ENCODE measurements around the gene ZBED6. TPM values are rescaled to one million over a fixed set of nuclear protein-coding genes. Genes with fewer than 3 reads are reported as not detected.
"Not testable (repeated sequence)": the region's sequence is repeated elsewhere in the genome, so short reads cannot be mapped to it uniquely, and the experiment has no call there.

ZBED6 gene
- total RNA-seq, 1 experiment from 2014 or later, result 13.4 TPM

- ATAC-seq, result no peak
- H3K27ac Mint-ChIP-seq, result no peak overlapping the region
- POLR2A ChIA-PET, result no interaction called here
Measured at GRCh38 chr1:203828503-203828902, 33.1 kb downstream of the ZBED6 start.

GRCh38 chr1:203829247-203829646 lies 33.8 kb downstream of the ZBED6 start:
- H3K9me3 Mint-ChIP-seq; POLR2A ChIA-PET; CTCF ChIA-PET; H3K27ac Mint-ChIP-seq; H3K4me3 Mint-ChIP-seq; H3K4me1 Mint-ChIP-seq; DNase-seq (ENCODE audit: low spot score); ATAC-seq; H3K27me3 Mint-ChIP-seq (ENCODE audit: low read depth): not testable (repeated sequence)
- H3K36me3 Mint-ChIP-seq, result peaks cover 62% of the 10 kb centered on the region

More at GRCh38 chr1:203828503-203828902, 33.1 kb downstream of the ZBED6 start:
- no peak overlapping the region for H3K4me3 Mint-ChIP-seq
- DNase-seq (ENCODE audit: low spot score), result no peak
- H3K27me3 Mint-ChIP-seq (ENCODE audit: low read depth), result no peaks in the 10 kb centered on the region
- no peaks in the 10 kb centered on the region for H3K9me3 Mint-ChIP-seq
- CTCF ChIA-PET, result no interaction called here
- peaks cover 58% of the 10 kb centered on the region for H3K36me3 Mint-ChIP-seq
- H3K4me1 Mint-ChIP-seq, result peaks cover 5% of the 10 kb centered on the region
- TF ChIP-seq NFE2L1 (CRISPR knock-in tag; IDR thresholded peaks at IDR 0.05), result no peak

- ChIA-PET POLR2A (no interaction called here), CTCF (no interaction called here)
- no peak overlapping the region for H3K27ac Mint-ChIP-seq
- no peak overlapping the region for H3K4me3 Mint-ChIP-seq
- H3K9me3 Mint-ChIP-seq, result peaks cover 19% of the 10 kb centered on the region
- no peak for ATAC-seq
- TF ChIP-seq RORB (CRISPR knock-in tag; IDR thresholded peaks at IDR 0.05) (no peak), ZSCAN18 (CRISPR knock-in tag; IDR thresholded peaks at IDR 0.05) (no peak), E2F4 (CRISPR knock-in tag; IDR thresholded peaks at IDR 0.05; ENCODE audit: borderline replicate concordance, low read depth) (no peak), ATF6 (CRISPR knock-in tag; IDR thresholded peaks at IDR 0.05) (no peak), ZNF512 (CRISPR knock-in tag; IDR thresholded peaks at IDR 0.05; ENCODE audit: borderline replicate concordance) (no peak)
- DNase-seq (ENCODE audit: low spot score), result no peak
- peaks cover 73% of the 10 kb centered on the region for H3K36me3 Mint-ChIP-seq
- H3K27me3 Mint-ChIP-seq (ENCODE audit: low read depth), result no peaks in the 10 kb centered on the region
- H3K4me1 Mint-ChIP-seq, result no peaks in the 10 kb centered on the region
Measured at GRCh38 chr1:203835476-203835875, 40.1 kb downstream of the ZBED6 start.

- ATAC-seq (no peak), DNase-seq (ENCODE audit: low spot score) (no peak)
- TF ChIP-seq USF2 (CRISPR knock-in tag; IDR thresholded peaks at IDR 0.05) (no peak), RORB (CRISPR knock-in tag; IDR thresholded peaks at IDR 0.05) (no peak), FOXK1 (CRISPR knock-in tag; IDR thresholded peaks at IDR 0.05) (no peak), PREB (CRISPR knock-in tag; IDR thresholded peaks at IDR 0.05; ENCODE audit: borderline replicate concordance) (no peak)
- Mint-ChIP-seq H3K9me3 (peaks cover 31% of the 10 kb centered on the region), H3K27me3 (ENCODE audit: low read depth) (no peaks in the 10 kb centered on the region), H3K27ac (no peak overlapping the region), H3K4me3 (no peak overlapping the region), H3K4me1 (peaks cover 7% of the 10 kb centered on the region), H3K36me3 (peaks cover 85% of the 10 kb centered on the region)
- CTCF ChIA-PET, result no interaction called here
- POLR2A ChIA-PET, result no interaction called here
Measured at GRCh38 chr1:203839081-203839480, 43.7 kb downstream of the ZBED6 start.

Measured in WTC11 (cell line).